DMS114 treated with DMSO at 0.1 percent for 48 hours (cell line): ENCODE results near the gene NPAS2.

Experiments used
- DNase-seq: peaks from one replicate; lab custom pipeline; 2025; ENCODE audit not compliant: unreplicated experiment; lab: John Stamatoyannopoulos, UW

The NPAS2 gene

DNA sequence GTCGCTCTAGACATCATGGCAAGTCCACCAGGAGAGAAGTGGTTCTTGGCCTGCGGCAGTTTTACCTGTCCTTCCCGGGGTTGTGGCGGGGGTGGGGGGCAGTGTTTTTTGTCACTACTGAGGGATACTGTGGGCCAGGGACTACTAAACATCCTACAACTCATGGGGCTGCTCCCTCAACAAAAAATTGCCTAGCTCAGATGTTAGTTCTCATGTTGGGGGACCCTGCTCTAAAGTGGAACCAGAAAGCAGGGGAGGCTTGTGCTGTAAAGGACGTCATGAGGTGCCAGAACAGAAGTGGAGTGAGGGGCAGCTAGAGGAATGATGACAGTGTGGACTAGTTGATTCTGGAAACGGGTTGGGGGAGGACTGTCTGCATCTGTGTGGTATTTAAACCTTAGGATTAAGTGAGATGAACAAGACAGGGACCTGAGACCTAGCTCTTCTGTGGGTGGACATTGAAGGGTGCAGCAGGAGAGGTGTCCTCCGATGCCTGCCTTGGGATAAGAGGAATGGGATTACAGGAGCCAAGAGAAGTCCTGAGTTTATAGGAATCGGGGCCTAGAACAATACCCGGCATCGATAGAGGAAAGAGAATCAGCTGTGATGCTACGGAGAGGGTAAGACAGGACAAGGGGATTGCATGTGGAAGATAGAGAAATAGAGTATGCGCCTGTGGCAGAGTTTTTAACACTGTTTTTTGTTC is 184.8 kb downstream of the NPAS2 start:
- DNase-seq: no peak

DNA sequence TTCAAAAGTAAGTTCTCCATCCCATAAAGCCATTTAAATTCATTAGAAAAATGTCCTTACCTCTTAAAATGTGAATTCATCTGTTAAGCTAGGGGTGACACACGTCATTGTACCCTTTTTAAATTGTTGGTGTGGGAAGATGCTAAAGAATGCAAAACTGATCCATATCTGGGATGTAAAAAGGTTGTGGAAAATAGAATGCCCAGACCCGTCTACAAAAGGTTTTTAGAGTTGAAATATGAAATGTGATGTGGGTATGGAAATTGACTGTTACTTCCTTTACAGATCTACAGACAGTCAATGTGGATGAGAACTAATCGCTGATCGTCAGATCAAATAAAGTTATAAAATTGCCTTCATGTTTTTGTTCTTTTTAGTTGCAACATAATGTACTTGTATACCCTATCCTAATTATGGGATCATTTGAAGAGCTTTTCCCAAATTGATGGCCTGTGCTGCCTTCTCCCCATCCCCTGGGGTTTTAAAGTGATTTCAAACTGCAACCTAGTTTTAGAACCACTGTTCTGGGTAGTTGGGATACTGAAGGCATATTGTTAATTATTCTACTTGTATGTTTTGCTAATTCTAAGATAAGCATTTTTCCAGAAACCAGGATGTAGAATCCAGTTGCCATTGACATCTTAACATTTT is 186.3 kb downstream of the NPAS2 start:
- peak; percentile 33 for DNase-seq

DNA sequence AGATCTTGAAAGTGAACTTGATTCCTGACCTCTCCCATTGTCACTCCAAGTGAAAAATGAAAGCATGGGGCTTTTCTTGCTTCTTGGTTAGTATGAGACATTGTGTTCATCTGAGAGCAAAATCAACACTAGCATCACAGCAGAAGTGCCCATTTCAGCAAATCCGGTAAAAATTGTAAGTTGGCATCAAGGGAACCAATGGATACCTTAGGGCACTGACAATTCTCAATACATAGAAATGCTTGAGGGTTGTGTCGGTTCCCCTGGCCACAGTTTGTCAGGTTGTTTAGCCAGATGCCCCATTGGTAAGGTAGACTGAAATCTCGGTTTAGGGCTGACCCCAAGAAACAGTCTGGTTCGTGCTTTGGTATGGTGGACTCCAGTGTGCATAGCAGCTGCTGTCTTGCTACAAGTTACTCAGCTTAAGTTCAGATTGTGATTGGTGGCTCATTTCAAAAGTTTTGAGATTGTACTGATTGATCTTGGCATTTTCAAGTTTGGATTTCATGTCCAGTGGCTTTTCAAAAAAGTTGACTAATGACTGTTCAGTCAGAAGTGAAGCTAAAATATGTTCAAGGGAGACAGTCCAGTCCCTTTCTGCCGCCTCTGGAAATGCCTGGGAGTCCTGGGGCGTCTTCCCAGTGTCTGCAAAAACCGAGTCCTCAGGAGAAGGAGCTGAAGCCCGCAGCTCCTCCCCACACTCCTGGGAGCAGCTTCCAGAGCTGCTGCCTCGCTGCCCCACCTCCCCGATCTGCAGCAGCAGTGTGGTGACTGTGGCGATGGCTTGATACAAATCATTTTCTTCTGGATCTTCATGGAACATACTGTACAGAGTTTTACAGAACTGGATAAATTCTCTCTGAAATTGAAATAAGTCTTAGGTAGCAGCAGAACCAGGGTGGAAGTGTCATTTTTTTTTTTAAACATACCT is 187.7 kb downstream of the NPAS2 start:
- DNase-seq: peak; percentile 56

DNA sequence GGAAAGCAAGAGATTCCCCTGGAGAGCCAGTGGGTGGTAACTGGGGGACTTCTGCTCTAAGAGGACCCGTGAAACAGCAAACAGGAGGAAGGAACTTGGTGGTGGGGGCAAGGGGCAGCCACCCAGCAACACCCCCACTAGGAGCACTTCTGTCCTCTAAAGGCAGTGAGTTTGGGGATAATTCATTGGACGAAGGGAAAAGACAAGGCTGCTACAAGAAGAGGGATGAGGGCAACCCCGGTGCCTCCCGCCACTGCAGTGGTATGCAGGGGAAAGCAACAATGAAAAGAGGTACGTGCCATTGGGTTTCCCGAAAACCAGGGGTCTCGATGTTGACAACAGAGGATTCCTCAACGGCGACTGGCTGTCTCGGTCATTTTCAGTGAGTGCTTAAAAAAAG is 191.2 kb downstream of the NPAS2 start:
- peak; percentile 42 for DNase-seq

DNA sequence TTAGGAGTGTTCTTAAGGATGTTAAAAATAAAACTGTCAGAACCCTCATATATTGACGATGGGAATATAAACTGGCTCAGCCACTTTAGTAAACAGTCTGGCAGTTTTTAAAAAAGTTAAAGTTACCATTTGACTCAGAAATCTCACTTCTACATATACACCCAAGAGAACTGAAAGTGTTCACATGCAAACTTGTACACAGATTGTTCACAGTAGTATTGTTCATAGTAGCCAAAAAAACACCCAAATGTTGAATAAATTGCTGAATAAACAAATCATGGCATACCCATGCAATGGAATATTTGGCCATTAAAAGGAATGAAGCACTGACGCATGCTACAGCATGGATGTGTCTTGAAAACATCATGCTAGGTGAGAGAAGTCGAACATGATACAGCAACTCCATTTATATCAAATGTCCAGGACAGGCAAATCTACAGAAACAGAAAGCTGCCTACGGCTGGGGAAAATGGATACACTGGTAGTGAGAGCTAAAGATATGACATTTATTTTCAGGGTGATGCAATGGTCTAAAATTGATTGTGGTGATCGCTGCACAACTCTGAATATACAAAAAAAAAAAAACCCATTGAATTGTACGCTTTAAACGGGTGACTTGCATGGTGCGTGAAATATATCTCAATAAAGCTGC is 192.2 kb downstream of the NPAS2 start:
- peak; percentile 48 for DNase-seq

DNA sequence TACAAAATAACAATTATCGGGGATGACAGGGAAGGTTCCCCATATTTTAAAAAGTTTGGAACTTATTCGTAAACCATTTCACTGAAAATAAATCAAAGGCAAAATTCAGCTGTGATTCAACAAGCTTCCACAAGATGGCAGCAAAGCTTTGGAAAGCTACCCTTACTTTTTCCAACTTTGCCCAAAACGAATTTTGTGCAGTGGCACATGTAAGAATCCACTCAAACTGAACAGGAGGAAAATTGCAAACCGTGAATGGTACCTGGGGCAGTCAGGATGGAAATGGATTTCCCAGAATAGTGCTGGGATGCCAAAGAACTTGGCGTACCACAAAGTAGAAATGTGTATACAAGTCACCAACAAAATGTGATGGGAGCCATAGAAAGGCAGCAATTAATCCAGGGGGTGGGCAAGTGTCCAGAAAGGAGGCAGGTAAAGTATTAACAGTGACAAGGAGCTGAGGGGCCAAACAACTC is 192.8 kb downstream of the NPAS2 start:
- peak; percentile 30 for DNase-seq

DNA sequence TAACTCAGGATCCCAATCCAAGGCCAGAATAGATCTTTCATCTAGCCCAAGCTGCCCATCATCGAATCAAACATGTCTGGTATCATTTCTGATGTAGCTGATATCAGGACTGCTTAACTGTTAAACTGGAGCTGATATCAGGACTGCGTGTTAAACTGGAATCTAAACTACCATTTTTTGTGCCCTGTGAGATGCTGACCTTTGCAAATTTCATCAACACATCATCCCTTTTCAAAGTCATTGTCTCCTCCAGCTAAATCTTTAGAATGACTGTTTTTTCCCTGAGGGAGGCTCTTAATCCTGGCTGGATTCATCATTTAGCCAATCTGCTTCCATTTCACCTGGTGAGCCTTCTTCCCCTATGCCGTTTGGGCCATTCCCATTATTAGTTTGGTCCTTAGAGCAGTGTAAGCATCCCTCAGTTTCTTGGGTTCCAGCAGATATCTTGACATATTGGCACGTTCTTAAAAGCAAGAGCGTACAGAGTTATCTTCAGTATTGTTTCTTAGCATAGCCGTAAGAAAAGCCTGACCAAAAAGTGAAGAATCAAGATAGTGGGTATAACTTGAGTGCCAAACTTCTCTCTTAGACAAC is 194.4 kb downstream of the NPAS2 start:
- no peak for DNase-seq

DNA sequence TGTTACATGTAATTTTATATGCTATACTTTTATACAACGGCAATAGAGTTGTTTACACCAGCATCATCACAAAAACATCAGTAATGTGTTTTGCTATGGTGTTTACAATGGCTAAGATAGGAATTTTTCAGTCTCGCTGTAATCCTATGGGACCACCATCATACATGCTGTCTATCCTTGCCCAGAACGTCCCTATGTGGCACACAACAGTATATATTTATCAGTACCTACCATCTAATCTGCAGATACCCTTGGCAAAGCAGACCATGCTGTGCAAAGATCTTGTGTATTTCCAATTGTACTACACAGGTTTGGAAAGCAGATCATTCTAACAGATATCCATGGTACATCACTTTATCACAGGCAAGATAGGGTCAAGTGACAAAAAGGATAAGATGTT is 197.4 kb downstream of the NPAS2 start:
- DNase-seq: no peak

DNA sequence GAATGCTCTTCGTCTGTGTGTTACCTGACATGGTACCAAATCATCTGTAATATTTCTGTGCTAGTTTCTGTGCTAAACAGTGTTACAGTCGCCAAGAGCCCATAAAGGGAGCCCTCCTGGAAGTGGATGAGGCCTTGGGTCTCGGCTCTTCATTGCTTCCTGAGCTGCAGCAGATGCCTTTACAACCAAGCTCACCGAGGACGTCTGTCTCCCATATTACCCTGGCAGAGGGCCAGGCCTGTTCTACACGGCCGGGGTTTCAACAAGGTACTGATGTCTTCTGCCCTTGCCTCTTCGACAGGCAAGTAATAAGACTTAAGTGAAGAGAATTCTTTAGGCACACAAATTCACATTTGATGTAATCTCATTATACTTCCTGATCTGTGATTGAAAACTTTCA is 199.0 kb downstream of the NPAS2 start:
- DNase-seq: no peak

DNA sequence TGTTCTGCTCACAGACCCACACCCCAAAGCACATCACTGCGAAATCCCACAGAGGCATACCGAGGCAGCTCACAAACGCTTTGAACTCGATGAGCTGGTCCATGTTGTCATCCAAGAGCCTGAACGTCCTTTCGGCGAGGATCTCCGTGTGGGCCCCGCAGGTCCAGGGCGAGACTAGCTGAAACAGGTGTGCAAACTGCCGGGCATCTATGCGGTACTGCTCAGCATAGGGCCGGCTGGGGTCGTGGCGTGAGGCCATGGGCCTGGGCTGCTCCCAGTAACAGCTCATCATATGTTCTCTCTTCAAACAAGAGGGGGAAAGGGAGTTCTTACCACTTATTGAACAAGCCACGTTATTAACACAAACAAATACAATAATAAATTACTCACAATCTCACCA is 202.3 kb downstream of the NPAS2 start:
- no peak for DNase-seq

DNA sequence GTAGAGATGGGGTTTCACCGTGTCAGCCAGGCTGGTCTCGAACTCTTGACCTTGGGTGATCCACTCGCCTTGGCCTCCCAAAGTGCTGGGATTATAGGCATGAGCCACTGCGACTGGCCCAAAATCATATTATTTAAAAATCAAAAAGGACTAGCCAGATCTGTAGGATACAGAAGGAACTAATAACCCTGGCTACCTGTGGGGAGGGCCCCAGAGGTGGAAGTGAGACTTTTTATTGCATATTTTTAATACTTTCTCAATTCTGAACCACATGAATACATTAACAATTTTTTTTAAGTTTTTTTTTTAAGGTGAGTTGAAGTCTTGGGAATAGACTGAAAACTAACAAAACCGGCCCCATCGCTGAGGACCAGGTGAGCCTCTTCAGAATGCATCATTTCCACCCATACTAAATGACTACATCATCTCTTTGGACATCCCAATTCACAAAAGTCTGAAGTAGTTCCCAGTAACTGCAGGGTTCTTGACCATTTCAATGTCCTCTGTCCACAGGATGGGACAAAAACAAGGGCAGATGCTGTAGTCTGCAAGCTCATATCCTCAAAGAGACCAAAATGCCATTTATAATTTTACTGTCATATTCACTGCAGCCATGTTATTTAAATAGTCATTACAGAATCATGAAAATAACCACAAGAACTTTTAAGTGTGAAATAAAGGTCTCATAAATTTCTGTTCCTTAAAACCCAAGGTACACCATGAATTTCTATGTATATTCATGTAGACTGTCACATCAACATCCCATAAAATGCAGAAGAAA is 203.6 kb downstream of the NPAS2 start:
- no peak for DNase-seq

DNA sequence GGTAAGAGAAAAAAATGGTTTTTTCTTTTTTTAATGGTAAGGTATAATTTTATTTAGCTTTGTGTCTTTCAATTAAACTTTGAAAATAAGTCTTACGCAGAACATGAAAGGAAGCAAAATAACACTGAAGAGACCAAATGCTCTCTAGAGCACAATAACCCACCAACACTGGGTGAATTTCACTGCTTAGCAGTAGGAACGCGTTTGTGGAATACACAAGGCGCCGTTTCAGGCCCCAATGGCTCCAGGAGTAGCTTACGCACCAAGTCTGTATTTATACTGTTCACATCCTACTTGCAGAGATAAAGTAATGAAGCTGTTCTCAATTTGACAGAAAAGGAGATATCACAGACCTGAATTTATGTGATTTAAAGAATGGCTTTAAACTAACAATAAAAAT is 205.6 kb downstream of the NPAS2 start:
- DNase-seq: no peak

DNA sequence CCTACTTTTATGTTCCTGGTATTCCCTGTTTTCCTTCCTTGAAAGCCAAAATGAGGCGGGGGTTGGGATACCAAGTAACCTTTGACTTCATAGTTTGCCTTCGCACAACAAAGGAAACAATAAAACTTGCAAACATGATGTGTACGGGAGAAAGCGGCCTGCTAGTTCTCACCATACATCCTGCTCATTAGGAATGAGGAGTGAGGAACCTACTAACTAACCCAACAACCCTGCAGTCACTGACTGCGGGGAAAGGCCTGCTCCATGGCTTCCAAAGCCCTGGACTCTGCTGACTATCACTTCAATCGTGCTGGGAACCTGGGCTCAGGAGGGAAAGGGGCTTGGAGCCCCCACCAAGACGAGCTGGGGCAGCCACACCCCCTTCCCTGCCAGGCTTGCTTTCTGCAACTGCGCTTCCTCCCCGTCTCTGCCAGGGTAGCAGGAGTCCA is 206.3 kb downstream of the NPAS2 start:
- no peak for DNase-seq

DNA sequence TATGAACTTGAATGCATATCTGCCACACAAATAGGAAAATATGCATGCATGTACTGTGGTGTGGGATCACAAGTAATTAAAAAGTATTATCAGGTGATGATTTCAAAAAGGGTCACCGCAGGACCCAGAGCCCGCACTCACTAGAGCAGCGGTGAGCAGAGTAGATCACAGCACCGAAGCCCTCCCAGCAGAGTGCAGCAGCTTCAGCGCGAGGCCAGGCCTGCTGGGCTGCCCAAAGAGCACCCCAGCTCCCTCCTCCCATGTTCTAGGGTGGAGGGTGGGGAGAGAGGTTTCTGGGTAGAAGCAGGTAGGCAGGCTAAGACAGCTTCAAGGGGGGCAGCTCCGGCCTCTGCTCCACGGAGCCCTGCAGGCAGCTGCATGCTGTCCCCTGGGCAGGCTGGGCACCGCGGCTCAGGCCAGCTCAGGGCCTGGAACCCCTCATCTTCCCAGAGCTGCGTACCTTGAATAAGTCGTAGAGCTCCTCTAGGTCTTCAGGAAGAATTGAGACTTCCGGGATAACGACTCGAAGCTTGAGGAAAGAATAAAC is 207.1 kb downstream of the NPAS2 start:
- DNase-seq: no peak

DNA sequence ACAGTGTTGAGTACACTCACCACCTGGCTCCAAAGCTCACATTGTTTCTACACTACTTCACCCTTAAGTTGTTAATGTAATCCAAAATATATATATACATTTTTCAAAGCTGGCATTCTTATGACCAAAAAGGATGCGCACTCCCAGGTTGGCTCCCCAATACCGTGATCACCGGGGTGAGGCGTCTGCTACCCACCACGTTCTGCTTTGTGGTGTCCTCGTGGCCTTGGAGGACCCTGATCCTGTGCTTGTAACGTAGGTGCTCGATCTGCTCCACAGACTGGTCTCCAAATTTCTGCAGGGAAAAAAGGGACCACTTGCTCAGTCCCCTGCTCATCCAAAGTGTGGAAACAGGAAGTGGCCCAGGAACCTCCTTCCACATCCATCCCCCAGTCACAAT is 207.9 kb downstream of the NPAS2 start:
- no peak for DNase-seq

DNA sequence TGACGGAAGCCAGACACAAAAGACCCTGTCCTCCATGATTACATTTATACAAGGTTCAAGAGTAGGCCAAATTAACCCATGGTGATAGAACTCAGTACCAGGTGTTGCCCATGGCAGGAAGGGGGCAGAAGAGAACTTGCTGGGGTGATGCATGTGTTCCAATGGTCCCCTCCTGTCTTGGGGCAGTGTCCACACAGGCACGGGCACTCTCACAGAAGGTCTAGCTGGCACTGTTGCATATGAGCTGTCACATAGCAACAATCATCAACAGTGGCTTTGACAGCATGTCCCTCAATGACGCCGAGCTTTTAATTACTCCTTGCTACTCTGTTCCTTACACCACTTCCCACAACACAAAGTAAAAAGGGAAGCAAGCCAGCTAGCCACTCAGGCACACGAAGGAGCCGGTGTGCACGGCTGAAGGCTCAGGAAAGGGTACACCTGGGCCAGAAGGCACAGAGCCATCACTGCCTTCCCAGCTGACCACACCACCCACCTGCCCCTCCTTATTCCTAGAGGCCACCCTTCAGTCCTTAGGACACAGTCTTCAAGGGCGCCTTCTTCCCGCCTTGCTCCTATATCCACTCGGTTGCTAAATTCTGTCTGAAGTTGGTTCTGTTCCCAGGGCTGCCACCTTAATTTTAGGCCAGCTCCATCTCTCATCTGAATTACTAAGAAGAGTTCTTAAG is 211.1 kb downstream of the NPAS2 start:
- DNase-seq: no peak

DNA sequence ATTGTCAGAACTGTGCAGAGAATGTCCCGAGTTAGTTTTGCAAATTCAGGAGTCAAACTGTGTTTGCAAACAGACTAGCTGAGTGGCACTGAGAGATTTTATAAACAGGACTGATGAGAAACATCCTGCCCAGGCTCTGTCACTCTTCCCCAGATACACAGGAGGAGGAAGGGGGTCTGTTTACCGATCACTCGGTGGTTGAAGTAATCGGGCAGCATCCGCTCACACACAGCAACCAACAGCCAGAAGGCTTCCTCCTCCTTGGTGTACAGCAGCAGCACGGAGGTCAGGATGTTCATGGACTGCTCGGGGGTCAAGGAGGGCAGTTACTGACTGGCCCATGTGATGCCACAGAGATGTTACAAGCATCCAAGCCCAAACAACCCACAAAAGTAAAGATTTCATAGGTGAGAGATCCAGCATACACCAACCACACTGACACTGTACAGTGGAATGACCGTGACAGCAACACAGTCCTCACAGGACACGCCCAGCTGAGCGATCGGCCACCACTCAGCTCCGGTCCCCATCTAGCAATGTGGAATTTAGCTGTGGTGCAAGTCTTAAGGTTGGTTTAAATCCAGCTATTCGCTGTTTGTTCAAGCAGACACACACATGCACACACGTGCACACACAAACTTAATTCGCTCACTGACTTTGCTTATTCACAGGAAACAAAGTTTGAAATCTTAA is 212.3 kb downstream of the NPAS2 start:
- no peak for DNase-seq

DNA sequence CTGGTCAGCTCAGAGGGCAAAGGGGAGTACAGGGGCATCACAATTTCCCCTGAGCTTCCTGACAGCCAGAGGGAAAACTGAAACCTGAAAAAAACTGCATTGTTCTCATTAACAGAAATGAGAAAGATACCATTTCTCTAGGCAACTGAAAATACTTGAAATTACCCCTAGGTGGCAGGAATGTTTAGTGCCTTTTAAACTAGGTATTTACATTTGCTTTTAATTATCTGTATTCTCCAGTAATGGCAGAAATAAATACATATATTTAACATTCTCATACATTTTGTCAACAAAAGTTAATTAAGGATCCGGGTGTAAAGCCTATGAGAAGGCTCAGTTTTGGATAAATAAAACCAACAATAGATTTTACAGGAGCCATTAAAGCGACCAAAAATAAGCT is 216.6 kb downstream of the NPAS2 start:
- peak; percentile 16 for DNase-seq
